Measurements from ENCODE around the gene MAP7D3. TPM values are rescaled to one million over a fixed set of nuclear protein-coding genes. Genes with fewer than 3 reads are reported as not detected.
"Not testable (repeated sequence)": the region's sequence is repeated elsewhere in the genome, so short reads cannot be mapped to it uniquely, and the experiment has no call there.

The MAP7D3 gene
- total and polyA plus RNA-seq, 4 donors, result 7.7 to 13.7 (median 8.7) TPM

DNA sequence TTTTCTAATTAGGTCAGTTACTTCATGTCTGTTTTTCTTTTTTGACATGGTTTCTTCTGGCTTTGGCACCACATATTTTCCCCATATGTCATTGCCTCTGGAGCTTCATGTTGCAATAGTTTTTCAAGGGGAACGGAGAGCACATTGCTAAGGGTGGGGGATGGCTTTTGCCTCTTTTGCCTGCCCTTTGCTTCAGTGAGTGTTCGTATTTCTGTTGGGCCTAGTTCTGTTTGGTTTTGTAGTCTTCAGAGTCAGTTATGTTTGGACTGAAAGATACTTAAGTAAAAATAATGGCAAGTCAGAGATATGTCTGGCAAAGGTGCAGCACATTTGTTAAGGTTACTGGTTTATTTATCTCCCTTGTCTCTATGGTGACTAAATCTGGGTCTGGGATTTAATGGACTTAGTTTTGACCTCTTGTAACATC, 74.8 kb downstream of the MAP7D3 start:
- H3K9me3 ChIP-seq (ENCODE audit: control insufficient read depth, insufficient read depth, low read length), result no peaks in the 10 kb centered on the region
- peaks cover 2% of the 10 kb centered on the region for H3K27me3 ChIP-seq (ENCODE audit: control insufficient read depth, insufficient read depth, low read length)
- no peak overlapping the region for H3K4me3 ChIP-seq (ENCODE audit: low read depth, low read length)
- H3K36me3 ChIP-seq (ENCODE audit: control insufficient read depth, insufficient read depth, low read length), result no peaks in the 10 kb centered on the region
- peak in 1 of 6 donors; percentile 38 for DNase-seq (ENCODE audit: low read depth in 4 of 6, low spot score in 6 of 6)
- peak overlapping the region; percentile 35 for H3K27ac ChIP-seq (ENCODE audit: low read depth, low read length)
- H3K4me1 ChIP-seq (ENCODE audit: control insufficient read depth, insufficient read depth, low read length), result no peaks in the 10 kb centered on the region
- WGBS (ENCODE audit: insufficient coverage), result no CpG with 5 or more reads among the region's 2 CpGs

DNA sequence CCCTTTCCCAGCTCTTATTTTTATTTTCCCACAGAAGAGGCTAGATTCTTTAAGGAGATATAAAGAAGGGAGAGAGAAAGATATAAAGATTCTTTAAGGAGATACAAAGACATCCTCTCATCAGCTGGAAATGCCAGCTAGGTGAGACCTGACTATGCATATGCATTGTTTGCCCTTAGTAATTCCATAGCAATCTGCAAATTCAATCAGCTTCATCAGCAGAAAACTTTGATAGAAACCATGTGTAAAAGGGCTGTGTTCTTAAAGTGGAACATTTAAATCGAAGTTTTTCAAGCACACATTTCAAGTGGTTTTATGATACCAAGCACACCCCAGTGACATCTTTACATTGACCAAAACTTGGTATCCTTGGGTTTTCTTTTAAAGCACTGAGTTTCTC, 79.8 kb downstream of the MAP7D3 start:
- Histone ChIP-seq H3K36me3 (ENCODE audit: control insufficient read depth, insufficient read depth, low read length) (no peaks in the 10 kb centered on the region), H3K4me3 (ENCODE audit: low read depth, low read length) (no peak overlapping the region), H3K27ac (ENCODE audit: low read depth, low read length) (no peak overlapping the region), H3K4me1 (ENCODE audit: control insufficient read depth, insufficient read depth, low read length) (peaks cover 5% of the 10 kb centered on the region), H3K9me3 (ENCODE audit: control insufficient read depth, insufficient read depth, low read length) (no peaks in the 10 kb centered on the region), H3K27me3 (ENCODE audit: control insufficient read depth, insufficient read depth, low read length) (peaks cover 4% of the 10 kb centered on the region)
- no CpG with 5 or more reads among the region's 1 CpG for WGBS (ENCODE audit: insufficient coverage)
- no peak for DNase-seq (ENCODE audit: low read depth in 4 of 6, low spot score in 6 of 6)

GRCh38 chrX:136170139-136170800, 80.9 kb downstream of the MAP7D3 start:
- H3K27me3 ChIP-seq (ENCODE audit: control insufficient read depth, insufficient read depth, low read length), result peaks cover 2% of the 10 kb centered on the region
- H3K36me3 ChIP-seq (ENCODE audit: control insufficient read depth, insufficient read depth, low read length), result no peaks in the 10 kb centered on the region
- peak overlapping the region; percentile 6 for H3K27ac ChIP-seq (ENCODE audit: low read depth, low read length)
- peak in 1 of 6 donors; percentile 6 for DNase-seq (ENCODE audit: low read depth in 4 of 6, low spot score in 6 of 6)
- no peaks in the 10 kb centered on the region for H3K9me3 ChIP-seq (ENCODE audit: control insufficient read depth, insufficient read depth, low read length)
- 55% methylated on average over 8 of the region's 9 CpGs for WGBS (ENCODE audit: insufficient coverage)
- peaks cover 5% of the 10 kb centered on the region for H3K4me1 ChIP-seq (ENCODE audit: control insufficient read depth, insufficient read depth, low read length)
- H3K4me3 ChIP-seq (ENCODE audit: low read depth, low read length), result no peak overlapping the region

- H3K4me1 ChIP-seq (ENCODE audit: control insufficient read depth, insufficient read depth, low read length), result peaks cover 5% of the 10 kb centered on the region
- H3K36me3 ChIP-seq (ENCODE audit: control insufficient read depth, insufficient read depth, low read length), result no peaks in the 10 kb centered on the region
- peak in 4 of 6 donors; percentile 38 to 90 (median 66) for DNase-seq (ENCODE audit: low read depth in 4 of 6, low spot score in 6 of 6)
- H3K27ac ChIP-seq (ENCODE audit: low read depth, low read length), result peak overlapping the region; percentile 26
- H3K4me3 ChIP-seq (ENCODE audit: low read depth, low read length), result no peak overlapping the region
- H3K9me3 ChIP-seq (ENCODE audit: control insufficient read depth, insufficient read depth, low read length), result no peaks in the 10 kb centered on the region
- 27% methylated on average over 10 of the region's 17 CpGs for WGBS (ENCODE audit: insufficient coverage)
- H3K27me3 ChIP-seq (ENCODE audit: control insufficient read depth, insufficient read depth, low read length), result peaks cover 2% of the 10 kb centered on the region
These were observed 82.1 kb downstream of the MAP7D3 start for GRCh38 chrX:136168929-136169735.

GRCh38 chrX:136167989-136168388, 83.2 kb downstream of the MAP7D3 start:
- not testable (repeated sequence) for H3K27ac ChIP-seq (ENCODE audit: low read depth, low read length)

GRCh38 chrX:136166221-136166855, 84.9 kb downstream of the MAP7D3 start:
- no peaks in the 10 kb centered on the region for H3K36me3 ChIP-seq (ENCODE audit: control insufficient read depth, insufficient read depth, low read length)
- H3K4me3 ChIP-seq (ENCODE audit: low read depth, low read length), result no peak overlapping the region
- WGBS (ENCODE audit: insufficient coverage), result 77% methylated on average over 5 of the region's 8 CpGs
- DNase-seq (ENCODE audit: low read depth in 4 of 6, low spot score in 6 of 6), result peak in 1 of 6 donors; percentile 31
- H3K9me3 ChIP-seq (ENCODE audit: control insufficient read depth, insufficient read depth, low read length), result no peaks in the 10 kb centered on the region
- no peak overlapping the region for H3K27ac ChIP-seq (ENCODE audit: low read depth, low read length)
- H3K4me1 ChIP-seq (ENCODE audit: control insufficient read depth, insufficient read depth, low read length), result peaks cover 5% of the 10 kb centered on the region
- H3K27me3 ChIP-seq (ENCODE audit: control insufficient read depth, insufficient read depth, low read length), result peaks cover 4% of the 10 kb centered on the region

More at GRCh38 chrX:136167989-136168388, 83.2 kb downstream of the MAP7D3 start:
- H3K4me3 ChIP-seq (ENCODE audit: low read depth, low read length); H3K4me1 ChIP-seq (ENCODE audit: control insufficient read depth, insufficient read depth, low read length); DNase-seq (ENCODE audit: low read depth in 4 of 6, low spot score in 6 of 6); H3K36me3 ChIP-seq (ENCODE audit: control insufficient read depth, insufficient read depth, low read length); H3K9me3 ChIP-seq (ENCODE audit: control insufficient read depth, insufficient read depth, low read length); H3K27me3 ChIP-seq (ENCODE audit: control insufficient read depth, insufficient read depth, low read length): not testable (repeated sequence)
- 75% methylated on average over 6 of the region's 6 CpGs for WGBS (ENCODE audit: insufficient coverage)

DNA sequence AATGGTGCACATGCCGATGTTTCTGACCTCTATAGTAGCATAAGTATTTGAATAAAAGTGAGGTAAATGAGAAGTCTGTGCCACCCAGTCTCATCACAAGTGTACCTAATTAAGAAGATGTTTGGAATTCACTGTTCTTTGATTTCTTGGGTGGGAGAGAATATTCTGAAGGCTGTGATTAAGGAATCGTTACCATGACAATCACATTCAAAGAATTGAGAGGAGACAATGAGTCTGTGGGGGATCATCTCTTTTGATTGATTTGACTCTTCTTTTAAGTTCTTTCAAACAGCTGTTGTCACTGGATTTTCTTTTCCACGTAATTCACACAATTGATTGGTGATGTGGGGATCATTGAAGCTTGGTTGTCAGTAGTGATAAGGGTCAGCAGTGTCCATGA, 85.8 kb downstream of the MAP7D3 start:
- DNase-seq (ENCODE audit: low read depth in 4 of 6, low spot score in 6 of 6), result peak in 1 of 6 donors; percentile 55
- Histone ChIP-seq H3K36me3 (ENCODE audit: control insufficient read depth, insufficient read depth, low read length) (no peaks in the 10 kb centered on the region), H3K9me3 (ENCODE audit: control insufficient read depth, insufficient read depth, low read length) (no peaks in the 10 kb centered on the region), H3K4me3 (ENCODE audit: low read depth, low read length) (no peak overlapping the region), H3K4me1 (ENCODE audit: control insufficient read depth, insufficient read depth, low read length) (peaks cover 5% of the 10 kb centered on the region), H3K27me3 (ENCODE audit: control insufficient read depth, insufficient read depth, low read length) (peaks cover 2% of the 10 kb centered on the region), H3K27ac (ENCODE audit: low read depth, low read length) (no peak overlapping the region)
- no CpG with 5 or more reads among the region's 3 CpGs for WGBS (ENCODE audit: insufficient coverage)

- no CpG with 5 or more reads among the region's 1 CpG for WGBS (ENCODE audit: insufficient coverage)
- no peak for DNase-seq (ENCODE audit: low read depth in 4 of 6, low spot score in 6 of 6)
- no peaks in the 10 kb centered on the region for H3K36me3 ChIP-seq (ENCODE audit: control insufficient read depth, insufficient read depth, low read length)
- H3K4me1 ChIP-seq (ENCODE audit: control insufficient read depth, insufficient read depth, low read length), result no peaks in the 10 kb centered on the region
- H3K9me3 ChIP-seq (ENCODE audit: control insufficient read depth, insufficient read depth, low read length), result no peaks in the 10 kb centered on the region
- H3K27ac ChIP-seq (ENCODE audit: low read depth, low read length), result no peak overlapping the region
- H3K27me3 ChIP-seq (ENCODE audit: control insufficient read depth, insufficient read depth, low read length), result peaks cover 2% of the 10 kb centered on the region
- H3K4me3 ChIP-seq (ENCODE audit: low read depth, low read length), result no peak overlapping the region
These were observed 87.5 kb downstream of the MAP7D3 start for GRCh38 chrX:136163689-136164088.

Measured in spinal cord (tissue), 10 donors.